ENCODE results near the gene AHSG. TPM values are rescaled to one million over a fixed set of nuclear protein-coding genes. Genes with fewer than 3 reads are reported as not detected.

The AHSG gene
- total RNA-seq, 1 experiment from 2014 or later: not detected

DNA sequence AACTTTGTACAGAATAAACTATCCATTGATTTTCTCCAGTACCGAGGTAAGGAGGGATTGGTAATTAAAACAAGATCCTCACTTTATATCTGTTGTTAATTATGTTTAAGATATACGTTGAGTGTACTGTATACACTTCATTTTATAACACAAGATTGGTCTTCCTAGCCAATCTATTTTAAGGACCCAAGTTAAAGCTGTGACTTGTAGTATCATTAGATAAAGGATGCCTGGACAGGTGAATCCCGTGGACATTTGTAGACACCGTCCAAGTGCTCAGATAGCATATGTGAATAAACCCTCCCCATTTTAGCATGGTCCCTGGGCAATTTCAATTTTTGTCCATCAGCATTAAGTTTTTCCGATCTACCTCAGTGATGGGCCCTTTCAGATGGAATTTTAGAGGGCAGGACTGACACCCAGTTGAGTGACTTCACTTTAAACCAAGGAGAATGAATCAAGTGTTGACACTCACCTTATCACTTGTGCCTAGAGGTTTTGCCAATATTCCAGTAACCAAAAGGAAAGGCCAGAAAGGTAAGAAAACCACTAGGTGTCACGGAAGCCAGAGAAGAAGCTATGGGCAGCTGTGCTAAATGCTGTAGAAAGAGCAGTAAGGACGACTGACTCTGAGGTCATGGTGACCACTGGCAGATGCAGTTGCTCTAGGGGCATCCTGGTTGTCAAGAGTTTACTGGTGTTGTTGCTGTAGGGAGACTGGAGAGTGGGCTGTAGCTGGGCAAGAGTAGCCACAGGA is 9.2 kb downstream of the AHSG start:
- H2AFZ ChIP-seq (ENCODE audit: low read length): no peak overlapping the region
- ChIA-PET POLR2A (ENCODE audit: unreplicated experiment) (no interaction called here), CTCF (no interaction called here)
- no peak for DNase-seq
- H3K36me3 ChIP-seq (ENCODE audit: low read depth, low read length): no peaks in the 10 kb centered on the region
- no peaks in the 10 kb centered on the region for H3F3A ChIP-seq (ENCODE audit: low read length, unreplicated experiment)
- no peaks in the 10 kb centered on the region for H3K79me2 ChIP-seq (ENCODE audit: low read length)
- no TSS peak for BruUV-seq (replicated peaks)
- TF ChIP-seq, protein P1, sequence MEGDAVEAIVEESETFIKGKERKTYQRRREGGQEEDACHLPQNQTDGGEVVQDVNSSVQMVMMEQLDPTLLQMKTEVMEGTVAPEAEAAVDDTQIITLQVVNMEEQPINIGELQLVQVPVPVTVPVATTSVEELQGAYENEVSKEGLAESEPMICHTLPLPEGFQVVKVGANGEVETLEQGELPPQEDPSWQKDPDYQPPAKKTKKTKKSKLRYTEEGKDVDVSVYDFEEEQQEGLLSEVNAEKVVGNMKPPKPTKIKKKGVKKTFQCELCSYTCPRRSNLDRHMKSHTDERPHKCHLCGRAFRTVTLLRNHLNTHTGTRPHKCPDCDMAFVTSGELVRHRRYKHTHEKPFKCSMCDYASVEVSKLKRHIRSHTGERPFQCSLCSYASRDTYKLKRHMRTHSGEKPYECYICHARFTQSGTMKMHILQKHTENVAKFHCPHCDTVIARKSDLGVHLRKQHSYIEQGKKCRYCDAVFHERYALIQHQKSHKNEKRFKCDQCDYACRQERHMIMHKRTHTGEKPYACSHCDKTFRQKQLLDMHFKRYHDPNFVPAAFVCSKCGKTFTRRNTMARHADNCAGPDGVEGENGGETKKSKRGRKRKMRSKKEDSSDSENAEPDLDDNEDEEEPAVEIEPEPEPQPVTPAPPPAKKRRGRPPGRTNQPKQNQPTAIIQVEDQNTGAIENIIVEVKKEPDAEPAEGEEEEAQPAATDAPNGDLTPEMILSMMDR (conservative IDR thresholded peaks at IDR 0.05; ENCODE audit: low read depth, low read length): no peak
- TF ChIP-seq EZH2 (IDR thresholded peaks at IDR 0.05; ENCODE audit: low read length, unreplicated experiment): no peak
- TF ChIP-seq EZH2phosphoT487 (IDR thresholded peaks at IDR 0.05; ENCODE audit: borderline replicate concordance, low read length): no peak
- no peaks in the 10 kb centered on the region for H3K9me2 ChIP-seq (replicated peaks; ENCODE audit: low read length)
- ATAC-seq: no peak
- intact Hi-C loops (cut with micrococcal nuclease): no loop called here
- H4K20me1 ChIP-seq (ENCODE audit: low read length): no peaks in the 10 kb centered on the region
- peaks cover 6% of the 10 kb centered on the region; the same call in 1 of the 2 replicates for H3K4me1 ChIP-seq (ENCODE audit: insufficient read depth, low read length)
- no peak overlapping the region for H3K9ac ChIP-seq (ENCODE audit: low read length)
- H3K27me3 ChIP-seq (ENCODE audit: low read length): no peaks in the 10 kb centered on the region
- H3K4me2 ChIP-seq (ENCODE audit: low read length): no peak overlapping the region
- no peak overlapping the region for H3K4me3 ChIP-seq (ENCODE audit: low read length)
- no peak overlapping the region for H3K27ac ChIP-seq (ENCODE audit: low read length)
- no peaks in the 10 kb centered on the region for H3K9me3 ChIP-seq (ENCODE audit: low read length)

DNA sequence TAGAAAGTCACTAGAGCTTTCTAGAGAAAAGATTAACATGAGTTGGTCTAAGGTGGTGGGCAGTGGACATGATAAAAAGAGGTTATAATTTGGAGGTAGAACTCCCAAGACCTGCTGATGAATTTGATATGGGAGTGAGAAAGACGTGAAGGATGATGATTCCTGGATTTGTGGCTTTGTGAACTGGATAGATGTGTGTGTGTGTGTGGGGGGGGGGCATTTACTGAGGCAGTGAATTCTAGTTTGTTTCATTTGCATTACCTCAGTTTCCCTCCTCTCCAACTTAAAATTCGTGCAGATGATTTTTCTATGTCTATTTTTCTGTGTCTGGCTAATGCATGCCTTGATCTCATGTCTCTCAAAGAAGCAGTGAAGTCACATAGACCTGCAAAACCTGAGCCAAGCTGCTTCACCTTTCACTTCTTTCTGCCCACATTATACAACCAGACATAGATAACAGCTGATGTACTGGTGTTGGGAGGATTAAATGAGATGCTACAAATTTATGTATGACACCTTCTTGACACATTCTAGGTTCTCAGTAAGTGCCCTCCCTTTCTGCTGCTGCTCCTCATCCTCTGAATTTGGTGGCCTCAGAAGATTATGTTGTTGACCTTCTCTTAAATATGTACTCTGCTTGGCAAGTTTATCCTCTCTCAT is 9.9 kb downstream of the AHSG start:
- intact Hi-C loops (cut with micrococcal nuclease): no loop called here
- CTCF ChIA-PET: interaction anchor here (0.7 kb wide), 1 partner anchor 654 kb away, joined by 3 read pairs; no protein-coding TSS in a partner anchor
- Histone ChIP-seq H3F3A (ENCODE audit: low read length, unreplicated experiment) (no peaks in the 10 kb centered on the region), H3K27me3 (ENCODE audit: low read length) (no peaks in the 10 kb centered on the region), H3K9me2 (replicated peaks; ENCODE audit: low read length) (no peaks in the 10 kb centered on the region), H2AFZ (ENCODE audit: low read length) (no peak overlapping the region), H3K36me3 (ENCODE audit: low read depth, low read length) (no peaks in the 10 kb centered on the region), H3K9ac (ENCODE audit: low read length) (no peak overlapping the region), H3K79me2 (ENCODE audit: low read length) (no peaks in the 10 kb centered on the region), H3K9me3 (ENCODE audit: low read length) (no peaks in the 10 kb centered on the region), H3K4me1 (ENCODE audit: insufficient read depth, low read length) (no peaks in the 10 kb centered on the region), H3K4me2 (ENCODE audit: low read length) (no peak overlapping the region), H3K27ac (ENCODE audit: low read length) (no peak overlapping the region), H3K4me3 (ENCODE audit: low read length) (no peak overlapping the region), H4K20me1 (ENCODE audit: low read length) (no peaks in the 10 kb centered on the region)
- no peak for DNase-seq
- TF ChIP-seq, protein P1 (conservative IDR thresholded peaks at IDR 0.05; ENCODE audit: low read depth, low read length): no peak
- TF ChIP-seq EZH2phosphoT487 (IDR thresholded peaks at IDR 0.05; ENCODE audit: borderline replicate concordance, low read length): no peak
- TF ChIP-seq EZH2 (IDR thresholded peaks at IDR 0.05; ENCODE audit: low read length, unreplicated experiment): no peak
- POLR2A ChIA-PET (ENCODE audit: unreplicated experiment): no interaction called here
- no peak for ATAC-seq
- no TSS peak for BruUV-seq (replicated peaks)

DNA sequence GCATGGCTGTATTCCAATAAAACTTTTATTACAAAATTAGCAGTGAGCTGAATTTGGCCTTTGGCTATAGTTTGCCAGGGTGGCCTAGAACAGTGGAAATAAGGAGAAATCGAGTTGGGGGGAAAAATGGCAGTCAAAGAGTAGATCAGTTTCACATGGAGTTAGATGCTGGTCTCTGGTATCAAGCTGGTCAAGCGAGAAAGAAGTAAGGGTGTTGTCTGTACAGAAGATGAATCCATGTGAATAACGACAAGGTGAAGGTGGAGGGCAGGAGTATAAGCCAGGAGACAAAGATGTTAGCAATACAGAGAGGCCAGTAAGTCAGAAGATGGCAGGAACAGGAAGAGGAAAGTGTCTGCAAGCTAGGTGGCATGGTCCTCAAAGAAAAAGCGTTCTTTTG is 11.7 kb downstream of the AHSG start:
- BruUV-seq (replicated peaks): no TSS peak
- Histone ChIP-seq H3K4me2 (ENCODE audit: low read length) (no peak overlapping the region), H3K27ac (ENCODE audit: low read length) (no peak overlapping the region), H2AFZ (ENCODE audit: low read length) (no peak overlapping the region), H3K36me3 (ENCODE audit: low read depth, low read length) (no peaks in the 10 kb centered on the region), H3K9ac (ENCODE audit: low read length) (no peak overlapping the region), H3K27me3 (ENCODE audit: low read length) (no peaks in the 10 kb centered on the region), H3K79me2 (ENCODE audit: low read length) (no peaks in the 10 kb centered on the region), H3K9me2 (replicated peaks; ENCODE audit: low read length) (no peaks in the 10 kb centered on the region), H3K4me3 (ENCODE audit: low read length) (no peak overlapping the region), H3K4me1 (ENCODE audit: insufficient read depth, low read length) (no peaks in the 10 kb centered on the region), H4K20me1 (ENCODE audit: low read length) (no peaks in the 10 kb centered on the region), H3F3A (ENCODE audit: low read length, unreplicated experiment) (no peaks in the 10 kb centered on the region), H3K9me3 (ENCODE audit: low read length) (no peaks in the 10 kb centered on the region)
- intact Hi-C loops (cut with micrococcal nuclease): no loop called here
- ATAC-seq (no peak), DNase-seq (no peak)
- ChIA-PET CTCF (no interaction called here), POLR2A (ENCODE audit: unreplicated experiment) (no interaction called here)
- TF ChIP-seq, protein P1 (conservative IDR thresholded peaks at IDR 0.05; ENCODE audit: low read depth, low read length): no peak
- TF ChIP-seq EZH2phosphoT487 (IDR thresholded peaks at IDR 0.05; ENCODE audit: borderline replicate concordance, low read length) (no peak), EZH2 (IDR thresholded peaks at IDR 0.05; ENCODE audit: low read length, unreplicated experiment) (no peak)
